ENCODE results near the gene STARD7.
"Not testable (repeated sequence)": the region's sequence is repeated elsewhere in the genome, so short reads cannot be mapped to it uniquely, and the experiment has no call there.

The STARD7 gene

DNA sequence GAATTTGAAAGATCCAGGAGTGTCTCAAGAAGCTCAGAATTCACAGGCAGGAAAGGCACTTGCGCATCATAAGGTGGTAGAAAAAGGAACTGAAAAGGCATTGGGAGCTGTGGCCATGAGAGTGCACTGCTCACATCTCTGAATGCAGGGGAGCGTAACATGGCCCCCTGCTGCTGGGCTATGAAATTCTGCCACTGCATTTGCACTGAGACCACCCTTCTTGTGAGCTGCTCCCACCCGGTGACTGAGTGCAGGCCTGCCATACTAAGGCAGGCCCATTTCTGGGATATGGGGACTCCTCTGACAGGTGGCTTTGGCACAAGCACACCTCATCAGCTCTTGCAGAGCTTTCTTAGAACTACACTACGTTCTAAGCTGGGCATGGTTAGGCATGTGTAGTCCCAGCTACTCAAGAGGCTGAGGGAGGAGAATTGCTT lies 25.3 kb upstream of the STARD7 start:
- ChIA-PET CTCF (no interaction called here), POLR2A (interaction anchor here (0.7 to 3.1 kb wide), 3 partner anchors 25 to 103 kb away, joined by 3 to 15 read pairs (median 4); partner anchors contain the start of gene STARD7)
- no peak for DNase-seq (ENCODE audit: extremely low spot score)
- TF ChIP-seq FOXA1 (IDR thresholded peaks at IDR 0.05) (no peak), LEF1 (IDR thresholded peaks at IDR 0.05; ENCODE audit: borderline replicate concordance) (no peak), SP1 (IDR thresholded peaks at IDR 0.05) (no peak), CTBP1 (IDR thresholded peaks at IDR 0.05; ENCODE audit: borderline replicate concordance) (no peak), ARNT (IDR thresholded peaks at IDR 0.05) (no peak), TARDBP (IDR thresholded peaks at IDR 0.05) (no peak), BHLHE40 (IDR thresholded peaks at IDR 0.05; ENCODE audit: borderline replicate concordance) (no peak)

DNA sequence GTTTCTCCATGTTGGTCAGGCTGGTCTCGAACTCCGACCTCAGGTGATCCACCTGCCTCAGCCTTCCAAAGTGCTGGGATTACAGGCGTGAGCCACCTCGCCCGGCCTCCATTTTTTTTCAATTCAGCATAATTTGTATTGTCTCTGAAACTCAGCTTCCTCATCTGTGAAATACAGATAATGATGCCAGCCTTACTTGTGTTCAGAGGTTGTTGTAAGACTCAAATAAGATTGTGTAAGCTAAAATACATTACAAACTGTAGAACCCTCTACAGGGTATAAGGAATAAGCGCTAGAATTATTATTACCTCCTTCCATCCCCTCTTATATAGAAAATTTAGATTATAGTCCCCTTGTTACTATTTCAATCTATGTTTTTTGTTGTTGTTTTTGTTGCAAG lies 24.8 kb upstream of the STARD7 start:
- CTCF ChIA-PET: no interaction called here
- POLR2A ChIA-PET: interaction anchor here (0.7 to 3.1 kb wide), 3 partner anchors 25 to 103 kb away, joined by 3 to 15 read pairs (median 4); partner anchors contain the start of gene STARD7
- TF ChIP-seq, protein P1, sequence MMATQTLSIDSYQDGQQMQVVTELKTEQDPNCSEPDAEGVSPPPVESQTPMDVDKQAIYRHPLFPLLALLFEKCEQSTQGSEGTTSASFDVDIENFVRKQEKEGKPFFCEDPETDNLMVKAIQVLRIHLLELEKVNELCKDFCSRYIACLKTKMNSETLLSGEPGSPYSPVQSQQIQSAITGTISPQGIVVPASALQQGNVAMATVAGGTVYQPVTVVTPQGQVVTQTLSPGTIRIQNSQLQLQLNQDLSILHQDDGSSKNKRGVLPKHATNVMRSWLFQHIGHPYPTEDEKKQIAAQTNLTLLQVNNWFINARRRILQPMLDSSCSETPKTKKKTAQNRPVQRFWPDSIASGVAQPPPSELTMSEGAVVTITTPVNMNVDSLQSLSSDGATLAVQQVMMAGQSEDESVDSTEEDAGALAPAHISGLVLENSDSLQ (IDR thresholded peaks at IDR 0.05): no peak
- TF ChIP-seq L3MBTL2 (conservative IDR thresholded peaks at IDR 0.05) (no peak), FOXA1 (IDR thresholded peaks at IDR 0.05) (no peak), FOXK2 (IDR thresholded peaks at IDR 0.05) (no peak), BHLHE40 (IDR thresholded peaks at IDR 0.05; ENCODE audit: borderline replicate concordance) (no peak), HDGF (IDR thresholded peaks at IDR 0.05; ENCODE audit: borderline replicate concordance) (no peak), NFRKB (IDR thresholded peaks at IDR 0.05) (no peak), SP1 (IDR thresholded peaks at IDR 0.05) (no peak), FOXM1 (IDR thresholded peaks at IDR 0.05; ENCODE audit: borderline replicate concordance) (no peak), TARDBP (IDR thresholded peaks at IDR 0.05) (no peak), CTBP1 (IDR thresholded peaks at IDR 0.05; ENCODE audit: borderline replicate concordance) (no peak), ARNT (IDR thresholded peaks at IDR 0.05) (no peak), ZNF384 (IDR thresholded peaks at IDR 0.05) (no peak)
- no peak for DNase-seq (ENCODE audit: extremely low spot score)

DNA sequence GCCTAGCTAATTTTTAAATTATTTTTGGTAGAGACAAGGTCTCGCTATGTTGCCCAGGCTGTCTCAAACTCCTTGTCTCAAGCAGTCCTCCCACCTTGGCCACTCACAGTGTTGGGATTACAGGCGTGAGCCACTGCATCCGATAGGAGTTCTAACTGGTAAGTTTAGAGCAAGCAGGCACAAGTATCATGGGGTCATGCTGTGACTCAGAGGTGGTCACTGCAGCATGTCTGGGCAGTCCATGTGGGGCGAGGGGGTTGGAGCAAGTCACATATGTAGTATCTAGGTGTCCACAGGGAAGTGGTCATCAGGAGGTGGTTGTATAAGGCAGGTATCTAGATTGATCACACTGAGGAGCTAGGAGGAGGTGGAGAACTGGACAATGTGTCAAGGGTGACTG lies 22.7 kb upstream of the STARD7 start:
- ChIA-PET CTCF (no interaction called here), POLR2A (interaction anchor here (0.8 kb wide), 1 partner anchor 8 kb away, joined by 3 read pairs; no protein-coding TSS in a partner anchor)
- TF ChIP-seq LEF1 (IDR thresholded peaks at IDR 0.05; ENCODE audit: borderline replicate concordance) (no peak), CTBP1 (IDR thresholded peaks at IDR 0.05; ENCODE audit: borderline replicate concordance) (no peak), SP1 (IDR thresholded peaks at IDR 0.05) (no peak), SUZ12 (IDR thresholded peaks at IDR 0.05) (no peak), ZNF384 (IDR thresholded peaks at IDR 0.05) (no peak), BHLHE40 (IDR thresholded peaks at IDR 0.05; ENCODE audit: borderline replicate concordance) (no peak), FOXK2 (IDR thresholded peaks at IDR 0.05) (no peak), FOXA1 (IDR thresholded peaks at IDR 0.05) (no peak), TARDBP (IDR thresholded peaks at IDR 0.05) (no peak)
- TF ChIP-seq, protein P1 (IDR thresholded peaks at IDR 0.05): no peak
- no peak for DNase-seq (ENCODE audit: extremely low spot score)

DNA sequence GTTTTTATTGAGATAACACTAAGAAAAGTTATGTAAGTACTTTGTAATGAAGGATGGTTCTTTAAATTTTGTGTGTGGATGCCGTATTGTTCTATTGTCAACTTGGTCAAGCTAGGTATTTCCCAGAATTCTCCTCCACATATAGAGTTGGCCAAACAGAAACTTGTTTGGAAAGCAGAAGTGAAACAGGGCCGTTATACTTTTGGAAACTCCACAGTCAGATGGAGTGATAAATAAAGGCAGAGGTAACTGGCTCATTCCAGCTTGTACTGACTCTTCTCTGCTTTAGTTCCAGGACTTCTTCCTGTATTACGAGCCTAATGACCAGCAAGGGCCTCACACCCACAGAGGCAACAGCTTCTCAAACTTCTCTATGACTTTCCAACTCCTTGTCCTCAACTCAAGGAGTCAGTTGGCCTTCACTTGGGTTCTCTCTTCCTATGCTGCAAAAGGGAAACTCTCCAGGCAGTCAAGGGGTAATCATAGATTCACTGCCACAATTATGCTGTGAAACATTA lies 16.4 kb upstream of the STARD7 start:
- DNase-seq (ENCODE audit: extremely low spot score): no peak
- POLR2A ChIA-PET: interaction anchor here (1.0 kb wide), 1 partner anchor 17 kb away, joined by 3 read pairs; the partner anchor contains the start of gene STARD7
- TF ChIP-seq, protein P1 (IDR thresholded peaks at IDR 0.05): no peak
- no peak for TF ChIP-seq ELF4 (IDR thresholded peaks at IDR 0.05)
- no peak for TF ChIP-seq FOXA1 (IDR thresholded peaks at IDR 0.05)
- TF ChIP-seq TARDBP (IDR thresholded peaks at IDR 0.05): no peak
- no peak for TF ChIP-seq FOXK2 (IDR thresholded peaks at IDR 0.05)
- no peak for TF ChIP-seq ZNF384 (IDR thresholded peaks at IDR 0.05)
- TF ChIP-seq NFRKB (IDR thresholded peaks at IDR 0.05): no peak
- no peak for TF ChIP-seq FOXM1 (IDR thresholded peaks at IDR 0.05; ENCODE audit: borderline replicate concordance)
- TF ChIP-seq ARNT (IDR thresholded peaks at IDR 0.05): no peak
- TF ChIP-seq L3MBTL2 (conservative IDR thresholded peaks at IDR 0.05): no peak
- no peak for TF ChIP-seq SUZ12 (IDR thresholded peaks at IDR 0.05)
- CTCF ChIA-PET: no interaction called here

DNA sequence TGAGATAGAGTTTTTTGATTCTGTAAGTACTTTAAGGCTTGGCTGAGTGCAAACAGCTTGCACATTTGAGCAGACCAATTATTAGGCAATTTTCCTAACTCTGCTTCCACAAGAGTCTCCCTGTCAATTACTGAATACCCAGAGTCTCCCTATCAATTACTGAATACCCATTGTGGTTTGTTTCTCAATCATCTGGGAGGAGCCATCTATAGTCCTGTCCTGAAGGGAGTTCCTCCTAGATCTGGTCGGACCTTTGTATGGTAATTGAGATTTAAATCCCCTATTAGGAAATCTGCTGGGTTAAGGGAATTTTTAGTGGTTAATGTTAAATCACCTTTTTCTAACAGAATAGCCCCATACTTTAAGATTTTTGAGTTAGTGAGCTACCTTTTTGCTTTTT lies 12.5 kb upstream of the STARD7 start:
- DNase-seq (ENCODE audit: extremely low spot score); POLR2A ChIA-PET; CTCF ChIA-PET: not testable (repeated sequence)

DNA sequence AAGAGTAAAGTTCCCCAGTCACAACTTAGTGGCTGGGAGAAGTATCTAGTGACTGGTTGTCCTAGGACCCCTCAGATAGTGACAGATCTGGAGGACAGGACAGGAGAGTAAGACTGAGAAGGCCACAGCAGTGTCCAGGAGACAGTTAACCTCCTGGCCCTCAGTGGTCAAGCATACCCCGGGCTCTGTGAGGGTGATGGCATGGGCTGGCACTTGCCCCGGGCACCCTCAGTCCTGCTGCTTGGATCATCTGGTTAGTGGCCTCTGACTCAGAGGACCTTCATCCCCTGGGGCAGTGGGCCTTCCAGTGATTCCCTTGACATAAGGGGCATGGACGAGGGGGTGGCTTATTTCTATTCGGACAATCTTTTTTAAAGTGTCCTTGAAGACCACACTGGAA lies 11.3 kb upstream of the STARD7 start:
- DNase-seq (ENCODE audit: extremely low spot score); POLR2A ChIA-PET; CTCF ChIA-PET: not testable (repeated sequence)

DNA sequence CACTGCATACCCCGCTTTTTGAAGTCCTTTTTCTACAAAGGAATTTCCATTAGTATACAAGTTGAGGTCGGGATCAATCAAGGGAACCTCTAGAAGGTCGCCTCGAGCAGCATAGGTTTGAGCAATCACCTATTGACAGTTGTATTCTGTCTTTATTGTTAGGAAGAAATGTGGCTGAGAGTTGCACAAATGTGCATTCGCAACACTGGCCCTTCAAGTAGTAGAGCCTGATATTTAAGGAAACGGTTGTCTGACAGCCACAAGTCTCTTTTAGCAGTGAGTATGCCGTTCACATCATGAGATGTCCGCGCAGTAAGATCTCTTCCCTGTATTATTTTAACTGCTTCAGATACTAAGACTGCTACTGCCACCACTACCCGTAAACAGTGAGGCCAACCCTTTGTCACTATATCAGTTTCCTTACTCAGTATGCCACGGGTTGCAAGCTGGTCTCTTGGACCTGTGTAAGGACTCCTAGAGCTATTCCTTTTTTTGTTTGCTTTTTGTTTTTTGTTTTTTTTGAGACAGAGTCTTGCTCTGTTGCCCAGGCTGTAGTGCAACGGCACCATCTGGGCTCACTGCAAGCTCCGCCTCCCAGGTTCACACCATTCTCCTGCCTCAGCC lies 10.0 kb upstream of the STARD7 start:
- no peak for TF ChIP-seq ZNF384 (IDR thresholded peaks at IDR 0.05)
- TF ChIP-seq ELF4 (IDR thresholded peaks at IDR 0.05): no peak
- no peak for TF ChIP-seq LEF1 (IDR thresholded peaks at IDR 0.05; ENCODE audit: borderline replicate concordance)
- no peak for TF ChIP-seq BHLHE40 (IDR thresholded peaks at IDR 0.05; ENCODE audit: borderline replicate concordance)
- no peak for TF ChIP-seq ARNT (IDR thresholded peaks at IDR 0.05)
- no peak for TF ChIP-seq CTBP1 (IDR thresholded peaks at IDR 0.05; ENCODE audit: borderline replicate concordance)
- TF ChIP-seq NFRKB (IDR thresholded peaks at IDR 0.05): no peak
- TF ChIP-seq, protein P1 (IDR thresholded peaks at IDR 0.05): no peak
- TF ChIP-seq TARDBP (IDR thresholded peaks at IDR 0.05): no peak
- no peak for TF ChIP-seq L3MBTL2 (conservative IDR thresholded peaks at IDR 0.05)
- TF ChIP-seq HDGF (IDR thresholded peaks at IDR 0.05; ENCODE audit: borderline replicate concordance): no peak
- TF ChIP-seq SP1 (IDR thresholded peaks at IDR 0.05): no peak
- TF ChIP-seq FOXM1 (IDR thresholded peaks at IDR 0.05; ENCODE audit: borderline replicate concordance): no peak
- TF ChIP-seq SUZ12 (IDR thresholded peaks at IDR 0.05): no peak
- no peak for TF ChIP-seq FOXK2 (IDR thresholded peaks at IDR 0.05)
- CTCF ChIA-PET: no interaction called here
- POLR2A ChIA-PET: no interaction called here
- DNase-seq (ENCODE audit: extremely low spot score): no peak
